Psoas muscle (tissue), 8 donors: Measurements from ENCODE around the gene RANBP17. TPM values are rescaled to one million over a fixed set of nuclear protein-coding genes. Genes with fewer than 3 reads are reported as not detected.

Experiments
- ATAC-seq, 4 donors: fragments of 200-7000 bp; cut with Tn5 transposase; one replicate each; pipeline ENCODE4 v1.9.1; 2020; ENCODE audit warnings: moderate library complexity in 3 of 4, mild to moderate bottlenecking in 2 of 4
- DNase-seq, 2 donors: peaks; one replicate each; pipeline ENCODE4 v3.0.0-alpha.2; 2020
- H3K27ac ChIP-seq: fragments of 200-600 bp; one replicate; pipeline ENCODE4 v1.8.0; 2022
- H3K27me3 ChIP-seq, 3 donors: fragments of 200-600 bp in 1 of 3; one replicate each; pipeline versions ENCODE4 v1.6.1 to v1.8.0; 2013 to 2022; ENCODE audit warnings: low read length in 2 of 3, mild to moderate bottlenecking in 2 of 3, moderate library complexity in 1 of 3; ENCODE audit not compliant: insufficient read depth in 3 of 3
- H3K36me3 ChIP-seq, 2 donors: fragments of 200-600 bp in 1 of 2; one replicate each; pipeline versions ENCODE4 v1.6.1 to v1.8.0; 2013 to 2022; ENCODE audit warnings: low read depth in 1 of 2, mild to moderate bottlenecking in 1 of 2, moderate library complexity in 1 of 2; ENCODE audit not compliant: insufficient read depth in 1 of 2
- H3K4me1 ChIP-seq: fragments of 200-600 bp; one replicate; pipeline ENCODE4 v1.8.0; 2022
- H3K4me3 ChIP-seq: fragments of 200-600 bp; one replicate; pipeline ENCODE4 v1.8.0; 2022; ENCODE audit warnings: mild to moderate bottlenecking
- H3K9me3 ChIP-seq: fragments of 200-600 bp; one replicate; pipeline ENCODE4 v1.8.0; 2022
- CTCF ChIP-seq: fragments of 200-600 bp; IDR thresholded peaks from one replicate; pipeline ENCODE4 v1.8.0; 2022; ENCODE audit warnings: antibody characterized with exemption
- WGBS, 3 donors: extraction: QIAGEN DNeasy Blood & Tissue Kit; methylation state at CpG; one replicate each; pipeline versions ENCODE4 v1.1.6 to v1.1.7; 2013; 5-methylcytosine and 5-hydroxymethylcytosine counted together
- intact Hi-C, 2 donors: fragments of 100-400 bp; cut with DNase I; formaldehyde crosslinking; loops; one replicate each; pipeline versions ENCODE4 v1.11.0 to v1.14.2; 2022
- polyA plus RNA-seq, 3 donors: library from polyadenylated mRNA; stranded (reverse); fragments of 200-250 nt; gene quantifications; one replicate each; pipeline ENCODE4 v1.2.3, GENCODE V29; 2013
- total RNA-seq, 4 donors: library from RNA; stranded (reverse); fragmentation: NEBNext Ultra II Directional in 2 of 4; extraction: Animal tissue kit (Norgen Biotek cat#: 25700) in 2 of 4; gene quantifications; one replicate each; pipeline versions ENCODE4 v1.2.1 to v1.2.4, GENCODE V29; 2021 to 2023
- donor health status: healthy with polysubstance abuse.
- donor health status: DM: no; HTN: no; CAD: no; lungs with moderate emphysema.
- donor health status: Bipolar disorder and iron deficiency.
- donor health status: healthy.
- donor health status: DM: yes; HTN: yes; CAD: no.
- donor health status: DM: no; HTN: no; CAD: no.
- donor health status: DM: no; HTN: no; CAD: no.
- donor health status: DM: yes; HTN: yes; CAD: no.

Gene RANBP17
- total and polyA plus RNA-seq, 7 donors = 0.03 to 3.2 (median 1.0) TPM

- ATAC-seq (no peak), DNase-seq (no peak)
- TF ChIP-seq CTCF = no peak
- H3K27ac ChIP-seq = no peak overlapping the region
- WGBS, 3 donors = 29 to 45% (median 31%) methylated on average over 6 of the region's 6 CpGs
- H3K4me3 ChIP-seq = no peak overlapping the region
- H3K9me3 ChIP-seq = no peaks in the 10 kb centered on the region
- intact Hi-C loops = loop anchor here in 1 of 2 donors (10.0 kb wide), 1 partner anchor 133 kb away; no protein-coding TSS in a partner anchor
- no peaks in the 10 kb centered on the region for H3K27me3 ChIP-seq
- H3K36me3 ChIP-seq = no peaks in the 10 kb centered on the region
- no peaks in the 10 kb centered on the region for H3K4me1 ChIP-seq
Observed at GRCh38 chr5:171201310-171201709, 339.5 kb downstream of the RANBP17 start.

GRCh38 chr5:171205375-171205774 lies 343.6 kb downstream of the RANBP17 start:
- no peak for ATAC-seq

GRCh38 chr5:171207256-171207847 lies 345.5 kb downstream of the RANBP17 start:
- H3K9me3 ChIP-seq = no peaks in the 10 kb centered on the region
- H3K27ac ChIP-seq = no peak overlapping the region
- H3K4me1 ChIP-seq = no peaks in the 10 kb centered on the region
- WGBS, 3 donors = 29 to 35% (median 33%) methylated on average over 6 of the region's 6 CpGs
- intact Hi-C loops = loop anchor here (5.0 to 10.0 kb wide), 2 partner anchors 127 to 130 kb away; no protein-coding TSS in a partner anchor
- DNase-seq (no peak), ATAC-seq (no peak)
- no peaks in the 10 kb centered on the region for H3K36me3 ChIP-seq
- TF ChIP-seq CTCF = peak; percentile 44
- H3K27me3 ChIP-seq = no peaks in the 10 kb centered on the region
- H3K4me3 ChIP-seq = no peak overlapping the region

More at GRCh38 chr5:171205375-171205774, 343.6 kb downstream of the RANBP17 start:
- intact Hi-C loops = loop anchor here (5.0 to 10.0 kb wide), 2 partner anchors 129 to 132 kb away; no protein-coding TSS in a partner anchor
- Histone ChIP-seq H3K9me3 (no peaks in the 10 kb centered on the region), H3K27me3 (no peaks in the 10 kb centered on the region), H3K27ac (no peak overlapping the region), H3K36me3 (no peaks in the 10 kb centered on the region), H3K4me3 (no peak overlapping the region), H3K4me1 (no peaks in the 10 kb centered on the region)
- 87% methylated on average over 8 of the region's 8 CpGs for WGBS, 3 donors
- DNase-seq = no peak
- no peak for TF ChIP-seq CTCF

GRCh38 chr5:171221916-171222315 lies 360.1 kb downstream of the RANBP17 start:
- intact Hi-C loops = no loop called here
- H3K4me1 ChIP-seq = no peaks in the 10 kb centered on the region
- DNase-seq (no peak), ATAC-seq (no peak)
- H3K9me3 ChIP-seq = no peaks in the 10 kb centered on the region
- H3K27me3 ChIP-seq = no peaks in the 10 kb centered on the region
- no peak overlapping the region for H3K4me3 ChIP-seq
- no peaks in the 10 kb centered on the region for H3K36me3 ChIP-seq
- WGBS, 3 donors = 91 to 96% (median 92%) methylated on average over 2 of the region's 2 CpGs
- TF ChIP-seq CTCF = no peak
- no peak overlapping the region for H3K27ac ChIP-seq

- ATAC-seq (no peak), DNase-seq (no peak)
- intact Hi-C loops = no loop called here
- Histone ChIP-seq H3K4me1 (no peaks in the 10 kb centered on the region), H3K27ac (no peak overlapping the region), H3K9me3 (no peaks in the 10 kb centered on the region), H3K27me3 (no peaks in the 10 kb centered on the region), H3K4me3 (no peak overlapping the region), H3K36me3 (no peaks in the 10 kb centered on the region)
- no peak for TF ChIP-seq CTCF
- whole genome bisulfite sequencing, 3 donors = 71 to 85% (median 83%) methylated on average over 1 of the region's 1 CpG
Observed at GRCh38 chr5:171223927-171224326, 362.1 kb downstream of the RANBP17 start.
